WTC11 (cell line): ENCODE results near the gene PCBD2. TPM values are rescaled to one million over a fixed set of nuclear protein-coding genes. Genes with fewer than 3 reads are reported as not detected.

Experiments used
- ATAC-seq: fragments of 200-7000 bp; cut with Tn5 transposase; 2 replicates; pipeline ENCODE4 v1.10.0; 2021; ENCODE audit warnings: mild to moderate bottlenecking, moderate library complexity
- CTCF ChIA-PET: fragments of 300-600 bp; sonication (Branson Sonifier 250); formaldehyde crosslinking; loops from one replicate; lab custom pipeline; 2021; ENCODE audit warnings: antibody characterized with exemption; lab: Charles Lee
- POLR2A ChIA-PET: fragments of 350-600 bp; sonication (Branson Sonifier 250); formaldehyde crosslinking; loops from one replicate; lab custom pipeline; 2021; ENCODE audit warnings: antibody characterized with exemption; lab: Charles Lee
- DNase-seq: peaks from one replicate; pipeline ENCODE4 v3.0.0; 2021; ENCODE audit warnings: low spot score
- H3K27ac Mint-ChIP-seq: 2 replicates; pipeline ENCODE4 v1.8.0; 2021; ENCODE audit warnings: mixed read lengths
- H3K27me3 Mint-ChIP-seq: 2 replicates; pipeline ENCODE4 v1.8.0; 2021; ENCODE audit warnings: low read depth, mild to moderate bottlenecking, moderate library complexity, mixed read lengths
- H3K36me3 Mint-ChIP-seq: 2 replicates; pipeline ENCODE4 v1.8.0; 2021; ENCODE audit warnings: mixed read lengths
- H3K4me1 Mint-ChIP-seq: 2 replicates; pipeline ENCODE4 v1.8.0; 2022; ENCODE audit warnings: mixed read lengths
- H3K4me3 Mint-ChIP-seq: 2 replicates; pipeline ENCODE4 v1.8.0; 2021; ENCODE audit warnings: mild to moderate bottlenecking, moderate library complexity, mixed read lengths
- H3K9me3 Mint-ChIP-seq: 2 replicates; pipeline ENCODE4 v1.8.0; 2021; ENCODE audit warnings: mixed read lengths
- AFF4 ChIP-seq: sonication (generic); formaldehyde crosslinking; IDR thresholded peaks from 2 replicates; pipeline ENCODE4 v1.8.1; 2023; ENCODE audit warnings: mild to moderate bottlenecking, missing genetic modification reagents, borderline replicate concordance
- AR ChIP-seq: fragments of 250-450 bp; sonication (Bioruptor Pico); IDR thresholded peaks from 2 replicates; pipeline ENCODE4 v1.9.0; 2021; ENCODE audit warnings: mild to moderate bottlenecking
- CBFB ChIP-seq: sonication (generic); formaldehyde crosslinking; IDR thresholded peaks from 2 replicates; pipeline ENCODE4 v1.8.1; 2022; ENCODE audit warnings: mild to moderate bottlenecking, low read depth, missing genetic modification reagents
- ETV6 ChIP-seq: sonication (generic); formaldehyde crosslinking; IDR thresholded peaks from 2 replicates; pipeline ENCODE4 v1.8.1; 2022; ENCODE audit warnings: mild to moderate bottlenecking, missing genetic modification reagents
- JAZF1 ChIP-seq: fragments of 250-450 bp; sonication (Bioruptor Pico); IDR thresholded peaks from 2 replicates; pipeline ENCODE4 v1.9.0; 2021; ENCODE audit warnings: moderate library complexity, mild to moderate bottlenecking, inconsistent platforms
- JUN ChIP-seq: sonication (generic); formaldehyde crosslinking; IDR thresholded peaks from 2 replicates; pipeline ENCODE4 v1.8.0; 2023; ENCODE audit warnings: mild to moderate bottlenecking, missing genetic modification reagents
- KAT7 ChIP-seq: sonication (generic); formaldehyde crosslinking; IDR thresholded peaks from 2 replicates; pipeline ENCODE4 v1.8.1; 2023; ENCODE audit warnings: missing genetic modification reagents, mild to moderate bottlenecking, borderline replicate concordance
- MYBL2 ChIP-seq: sonication (generic); formaldehyde crosslinking; IDR thresholded peaks from 2 replicates; pipeline ENCODE4 v1.8.1; 2023; ENCODE audit warnings: mild to moderate bottlenecking, moderate library complexity, missing genetic modification reagents
- NR1H2 ChIP-seq: sonication (generic); formaldehyde crosslinking; IDR thresholded peaks from 2 replicates; pipeline ENCODE4 v1.9.0; 2021; ENCODE audit warnings: mild to moderate bottlenecking, moderate library complexity, missing genetic modification reagents
- PRRX2 ChIP-seq: fragments of 250-450 bp; sonication (Bioruptor Pico); IDR thresholded peaks from 2 replicates; pipeline ENCODE4 v1.8.0; 2021; ENCODE audit warnings: mild to moderate bottlenecking
- SMAD3 ChIP-seq: sonication (generic); formaldehyde crosslinking; IDR thresholded peaks from 2 replicates; pipeline ENCODE4 v1.8.0; 2022; ENCODE audit warnings: missing genetic modification reagents, mild to moderate bottlenecking, borderline replicate concordance
- SOX15 ChIP-seq: fragments of 250-450 bp; sonication (Bioruptor Pico); IDR thresholded peaks from 2 replicates; pipeline ENCODE4 v1.9.0; 2021; ENCODE audit warnings: mild to moderate bottlenecking
- total RNA-seq: library from RNA; stranded (reverse); gene quantifications from 3 replicates; pipeline ENCODE4 v1.2.3, GENCODE V29; 2021
- TF ChIP-seq, protein P1 (sequence below): fragments of 250-450 bp; sonication (Bioruptor Pico); conservative IDR thresholded peaks from 2 replicates; pipeline ENCODE4 v1.9.0; 2021; ENCODE audit warnings: mild to moderate bottlenecking
- TF ChIP-seq, protein P2 (sequence below): fragments of 250-450 bp; sonication (Bioruptor Pico); IDR thresholded peaks from 2 replicates; pipeline ENCODE4 v1.8.0; 2021; ENCODE audit warnings: mild to moderate bottlenecking
- TF ChIP-seq, protein P3 (sequence below): sonication (generic); formaldehyde crosslinking; IDR thresholded peaks from 2 replicates; pipeline ENCODE4 v1.8.1; 2023; ENCODE audit warnings: mild to moderate bottlenecking, missing genetic modification reagents, moderate library complexity
- TF ChIP-seq, protein P4 (sequence below): sonication (generic); formaldehyde crosslinking; IDR thresholded peaks from 2 replicates; pipeline ENCODE4 v1.8.0; 2022; ENCODE audit warnings: mild to moderate bottlenecking, missing genetic modification reagents
- TF ChIP-seq, protein P5 (sequence below): fragments of 200-600 bp; IDR thresholded peaks from 2 replicates; pipeline ENCODE4 v1.8.0; 2022; ENCODE audit warnings: antibody characterized with exemption

PCBD2 gene
- total RNA-seq, 1 experiment from 2014 or later: 9.9 TPM

GRCh38 chr5:134932508-134932907, 27.6 kb downstream of the PCBD2 start (continued):
- TF ChIP-seq AR (no peak), PRRX2 (CRISPR knock-in tag) (no peak), ETV6 (CRISPR knock-in tag) (no peak)

DNA sequence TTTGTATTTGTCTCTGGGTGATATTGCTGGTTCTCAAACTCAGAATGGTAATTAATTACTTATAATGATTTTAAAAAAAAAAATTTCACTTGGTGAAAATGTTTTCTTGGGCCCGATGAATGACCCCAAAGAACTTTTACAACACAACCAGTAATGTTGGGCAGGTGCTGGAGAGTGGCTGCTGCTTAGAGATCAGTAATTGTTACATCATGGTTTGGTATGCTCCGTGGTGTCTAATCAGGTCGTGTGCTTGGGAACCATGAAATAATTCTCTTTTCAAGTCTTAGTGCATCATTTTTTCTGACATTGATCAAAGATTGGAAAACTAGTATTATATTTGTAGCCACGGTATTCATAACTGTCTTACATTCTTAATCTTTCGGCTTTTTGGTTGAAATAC, 29.3 kb downstream of the PCBD2 start:
- H3K9me3 Mint-ChIP-seq: no peaks in the 10 kb centered on the region
- peaks cover 6% of the 10 kb centered on the region; the same call in 1 of the 2 replicates for H3K36me3 Mint-ChIP-seq
- POLR2A ChIA-PET: no interaction called here
- peaks cover 3% of the 10 kb centered on the region; the same call in 1 of the 2 replicates for H3K4me1 Mint-ChIP-seq
- no peak overlapping the region for H3K27ac Mint-ChIP-seq
- no peak for TF ChIP-seq KAT7
- no peak for TF ChIP-seq NR1H2 (CRISPR knock-in tag)
- TF ChIP-seq ETV6 (CRISPR knock-in tag): no peak
- TF ChIP-seq, protein P1, sequence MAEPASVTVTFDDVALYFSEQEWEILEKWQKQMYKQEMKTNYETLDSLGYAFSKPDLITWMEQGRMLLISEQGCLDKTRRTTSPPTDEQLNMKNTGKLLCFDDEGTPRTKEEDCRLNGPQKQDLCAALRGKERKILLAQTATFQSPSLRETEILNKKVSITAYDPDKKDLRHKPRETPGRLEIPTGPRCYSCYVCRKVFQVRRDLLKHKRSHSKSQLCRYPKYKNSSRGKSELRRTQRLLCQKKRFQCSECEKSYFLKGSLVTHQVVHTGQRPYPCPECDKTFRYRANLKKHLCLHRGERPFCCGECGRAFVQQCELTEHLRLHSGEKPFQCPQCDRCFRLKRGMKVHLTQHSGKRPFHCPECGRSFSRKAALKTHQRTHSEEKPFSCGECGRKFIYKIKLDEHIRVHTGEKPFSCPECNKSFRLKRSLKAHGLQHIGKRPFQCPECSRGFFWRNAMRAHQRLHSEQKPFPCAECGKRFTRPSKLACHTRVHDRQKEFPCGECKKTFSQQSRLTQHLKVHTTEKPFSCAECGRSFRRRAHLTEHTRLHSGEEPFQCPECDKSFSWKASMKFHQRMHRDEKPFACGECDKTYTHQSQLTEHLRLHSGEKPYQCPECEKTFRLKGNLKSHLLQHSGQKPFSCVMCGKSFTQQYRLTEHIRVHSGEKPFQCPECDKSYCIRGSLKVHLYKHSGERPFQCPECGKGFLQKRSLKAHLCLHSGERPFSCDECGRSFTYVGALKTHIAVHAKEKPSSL (CRISPR knock-in tag): no peak
- TF ChIP-seq, protein P2, sequence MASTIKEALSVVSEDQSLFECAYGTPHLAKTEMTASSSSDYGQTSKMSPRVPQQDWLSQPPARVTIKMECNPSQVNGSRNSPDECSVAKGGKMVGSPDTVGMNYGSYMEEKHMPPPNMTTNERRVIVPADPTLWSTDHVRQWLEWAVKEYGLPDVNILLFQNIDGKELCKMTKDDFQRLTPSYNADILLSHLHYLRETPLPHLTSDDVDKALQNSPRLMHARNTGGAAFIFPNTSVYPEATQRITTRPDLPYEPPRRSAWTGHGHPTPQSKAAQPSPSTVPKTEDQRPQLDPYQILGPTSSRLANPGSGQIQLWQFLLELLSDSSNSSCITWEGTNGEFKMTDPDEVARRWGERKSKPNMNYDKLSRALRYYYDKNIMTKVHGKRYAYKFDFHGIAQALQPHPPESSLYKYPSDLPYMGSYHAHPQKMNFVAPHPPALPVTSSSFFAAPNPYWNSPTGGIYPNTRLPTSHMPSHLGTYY (CRISPR knock-in tag): no peak
- TF ChIP-seq MYBL2 (CRISPR knock-in tag): no peak
- TF ChIP-seq AFF4 (CRISPR knock-in tag): no peak
- TF ChIP-seq, protein P3, sequence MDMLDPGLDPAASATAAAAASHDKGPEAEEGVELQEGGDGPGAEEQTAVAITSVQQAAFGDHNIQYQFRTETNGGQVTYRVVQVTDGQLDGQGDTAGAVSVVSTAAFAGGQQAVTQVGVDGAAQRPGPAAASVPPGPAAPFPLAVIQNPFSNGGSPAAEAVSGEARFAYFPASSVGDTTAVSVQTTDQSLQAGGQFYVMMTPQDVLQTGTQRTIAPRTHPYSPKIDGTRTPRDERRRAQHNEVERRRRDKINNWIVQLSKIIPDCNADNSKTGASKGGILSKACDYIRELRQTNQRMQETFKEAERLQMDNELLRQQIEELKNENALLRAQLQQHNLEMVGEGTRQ (CRISPR knock-in tag): no peak
- TF ChIP-seq, protein P4, sequence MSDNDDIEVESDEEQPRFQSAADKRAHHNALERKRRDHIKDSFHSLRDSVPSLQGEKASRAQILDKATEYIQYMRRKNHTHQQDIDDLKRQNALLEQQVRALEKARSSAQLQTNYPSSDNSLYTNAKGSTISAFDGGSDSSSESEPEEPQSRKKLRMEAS (CRISPR knock-in tag): no peak
- TF ChIP-seq JAZF1 (CRISPR knock-in tag): no peak
- TF ChIP-seq SMAD3 (CRISPR knock-in tag): no peak
- TF ChIP-seq JUN (CRISPR knock-in tag): no peak
- TF ChIP-seq SOX15 (CRISPR knock-in tag): no peak
- TF ChIP-seq, protein P5, sequence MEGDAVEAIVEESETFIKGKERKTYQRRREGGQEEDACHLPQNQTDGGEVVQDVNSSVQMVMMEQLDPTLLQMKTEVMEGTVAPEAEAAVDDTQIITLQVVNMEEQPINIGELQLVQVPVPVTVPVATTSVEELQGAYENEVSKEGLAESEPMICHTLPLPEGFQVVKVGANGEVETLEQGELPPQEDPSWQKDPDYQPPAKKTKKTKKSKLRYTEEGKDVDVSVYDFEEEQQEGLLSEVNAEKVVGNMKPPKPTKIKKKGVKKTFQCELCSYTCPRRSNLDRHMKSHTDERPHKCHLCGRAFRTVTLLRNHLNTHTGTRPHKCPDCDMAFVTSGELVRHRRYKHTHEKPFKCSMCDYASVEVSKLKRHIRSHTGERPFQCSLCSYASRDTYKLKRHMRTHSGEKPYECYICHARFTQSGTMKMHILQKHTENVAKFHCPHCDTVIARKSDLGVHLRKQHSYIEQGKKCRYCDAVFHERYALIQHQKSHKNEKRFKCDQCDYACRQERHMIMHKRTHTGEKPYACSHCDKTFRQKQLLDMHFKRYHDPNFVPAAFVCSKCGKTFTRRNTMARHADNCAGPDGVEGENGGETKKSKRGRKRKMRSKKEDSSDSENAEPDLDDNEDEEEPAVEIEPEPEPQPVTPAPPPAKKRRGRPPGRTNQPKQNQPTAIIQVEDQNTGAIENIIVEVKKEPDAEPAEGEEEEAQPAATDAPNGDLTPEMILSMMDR: no peak
- no peak for TF ChIP-seq CBFB (CRISPR knock-in tag)
- no peak for DNase-seq
- no peak overlapping the region for H3K4me3 Mint-ChIP-seq
- no peak for ATAC-seq
- CTCF ChIA-PET: interaction anchor here (1.7 kb wide), 1 partner anchor 17 kb away, joined by 6 read pairs; no protein-coding TSS in a partner anchor
- H3K27me3 Mint-ChIP-seq: no peaks in the 10 kb centered on the region
